Epithelial cell of esophagus (primary cell): Measurements from ENCODE around the gene DAB1.

Experiments used
- DNase-seq: peaks from one replicate; pipeline ENCODE4 v3.0.0; 2010; ENCODE audit warnings: low read depth
- H3K4me3 ChIP-seq: 2 replicates; pipeline ENCODE4 v1.5.1; 2011; ENCODE audit warnings: mild to moderate bottlenecking, low read length, control low read depth
- TF ChIP-seq, protein P1 (sequence below): IDR thresholded peaks from 2 replicates; pipeline ENCODE4 v1.5.1; 2011; ENCODE audit warnings: low read depth, mild to moderate bottlenecking, low read length, control low read depth, inconsistent platforms; ENCODE audit not compliant: insufficient read depth; ENCODE audit errors: missing control alignments

Gene DAB1

GRCh38 chr1:57418971-57419370 lies 4.9 kb downstream of the DAB1 start:
- no peak overlapping the region for H3K4me3 ChIP-seq
- no peak for DNase-seq
- TF ChIP-seq, protein P1, sequence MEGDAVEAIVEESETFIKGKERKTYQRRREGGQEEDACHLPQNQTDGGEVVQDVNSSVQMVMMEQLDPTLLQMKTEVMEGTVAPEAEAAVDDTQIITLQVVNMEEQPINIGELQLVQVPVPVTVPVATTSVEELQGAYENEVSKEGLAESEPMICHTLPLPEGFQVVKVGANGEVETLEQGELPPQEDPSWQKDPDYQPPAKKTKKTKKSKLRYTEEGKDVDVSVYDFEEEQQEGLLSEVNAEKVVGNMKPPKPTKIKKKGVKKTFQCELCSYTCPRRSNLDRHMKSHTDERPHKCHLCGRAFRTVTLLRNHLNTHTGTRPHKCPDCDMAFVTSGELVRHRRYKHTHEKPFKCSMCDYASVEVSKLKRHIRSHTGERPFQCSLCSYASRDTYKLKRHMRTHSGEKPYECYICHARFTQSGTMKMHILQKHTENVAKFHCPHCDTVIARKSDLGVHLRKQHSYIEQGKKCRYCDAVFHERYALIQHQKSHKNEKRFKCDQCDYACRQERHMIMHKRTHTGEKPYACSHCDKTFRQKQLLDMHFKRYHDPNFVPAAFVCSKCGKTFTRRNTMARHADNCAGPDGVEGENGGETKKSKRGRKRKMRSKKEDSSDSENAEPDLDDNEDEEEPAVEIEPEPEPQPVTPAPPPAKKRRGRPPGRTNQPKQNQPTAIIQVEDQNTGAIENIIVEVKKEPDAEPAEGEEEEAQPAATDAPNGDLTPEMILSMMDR: no peak

DNA sequence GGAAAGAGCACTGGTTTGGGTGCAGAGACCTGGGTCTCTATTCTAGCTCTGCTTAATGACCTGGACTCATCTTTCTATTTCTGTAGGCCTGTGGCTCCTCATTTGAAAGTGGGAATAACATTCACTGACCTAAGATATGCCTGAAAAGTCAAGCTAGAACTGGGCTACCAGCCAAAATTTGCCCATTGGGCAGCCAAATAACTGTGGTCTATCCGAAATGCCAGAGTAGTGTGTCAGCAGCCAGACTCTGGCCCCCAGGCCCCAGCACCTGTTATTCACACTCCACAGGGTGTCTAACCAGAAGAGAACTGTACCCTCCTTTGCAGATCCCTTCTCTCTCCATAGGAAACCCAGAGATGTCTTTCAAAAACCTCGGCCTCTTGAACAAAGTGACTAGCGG lies 12.6 kb downstream of the DAB1 start:
- DNase-seq: peak; percentile 40
- TF ChIP-seq, protein P1: no peak
- no peak overlapping the region for H3K4me3 ChIP-seq

GRCh38 chr1:57410508-57410907 lies 13.4 kb downstream of the DAB1 start:
- no peak overlapping the region for H3K4me3 ChIP-seq
- DNase-seq: no peak
- TF ChIP-seq, protein P1: no peak

DNA sequence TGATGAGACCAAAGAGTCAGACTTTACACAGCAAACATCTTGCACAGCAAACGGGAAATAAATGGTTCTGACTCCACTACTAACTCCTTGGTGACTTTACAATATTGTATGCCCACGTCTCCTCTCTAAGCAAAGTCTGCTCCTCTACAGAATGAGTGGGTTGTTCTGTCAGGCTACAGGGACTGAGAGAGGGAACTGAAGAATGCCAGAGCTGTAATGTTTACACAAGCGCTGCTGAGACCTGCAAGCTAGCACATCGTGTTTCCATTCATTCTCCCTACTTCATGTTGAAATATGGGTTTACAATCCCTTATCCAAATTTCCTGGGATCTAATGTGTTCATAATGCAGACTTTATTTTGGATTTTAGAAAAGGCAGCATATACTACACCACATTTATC lies 15.9 kb downstream of the DAB1 start:
- no peak for DNase-seq
- no peak overlapping the region for H3K4me3 ChIP-seq
- TF ChIP-seq, protein P1: no peak

DNA sequence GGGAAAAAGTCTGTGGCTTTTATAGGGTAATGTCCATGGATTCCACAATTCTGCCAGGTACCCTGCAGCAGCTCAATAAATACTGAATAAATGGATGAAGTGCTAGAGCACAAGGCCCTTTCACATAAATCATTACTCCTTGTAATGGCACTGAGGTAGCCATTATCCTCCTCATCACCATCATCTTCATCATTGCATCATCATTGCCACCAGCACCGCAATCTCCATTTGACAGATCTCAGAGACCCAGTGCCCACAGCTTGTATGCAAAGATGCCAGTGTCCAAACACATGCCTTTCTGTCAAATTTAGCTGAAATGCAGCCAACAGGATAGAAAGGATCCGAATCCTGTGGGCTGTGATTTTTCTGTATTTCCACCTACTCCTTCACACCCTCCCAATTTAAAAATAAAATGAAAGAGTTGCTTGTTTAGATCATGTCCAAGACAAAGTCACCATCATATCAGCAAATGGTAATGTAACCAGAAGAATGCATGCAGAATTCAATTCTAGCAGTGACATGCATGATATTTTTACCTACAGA lies 17.4 kb downstream of the DAB1 start:
- no peak for DNase-seq
- TF ChIP-seq, protein P1: no peak
- no peak overlapping the region for H3K4me3 ChIP-seq

- DNase-seq: no peak
- TF ChIP-seq, protein P1: no peak
Measured at GRCh38 chr1:57404884-57405283, 19.0 kb downstream of the DAB1 start.

DNA sequence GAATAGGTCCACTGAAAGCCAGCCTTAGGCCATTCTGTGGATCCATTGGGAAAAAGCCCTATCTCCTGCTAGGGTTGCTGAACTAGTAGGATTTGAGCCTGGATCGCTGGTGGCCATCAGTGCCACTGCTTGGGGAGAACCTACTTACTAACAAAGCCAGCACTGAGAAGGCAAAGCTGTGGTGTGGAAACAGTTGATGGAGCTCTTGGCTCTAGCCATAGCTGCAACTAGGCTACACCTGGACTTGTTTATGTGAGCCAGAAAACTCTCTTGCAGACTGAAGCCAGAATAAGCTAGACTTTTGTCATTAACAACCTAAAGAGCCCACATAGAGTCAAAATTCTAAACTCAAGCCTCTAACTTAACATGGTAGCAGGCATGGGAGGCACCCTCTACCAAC lies 20.7 kb downstream of the DAB1 start:
- no peak for DNase-seq

More at GRCh38 chr1:57404884-57405283, 19.0 kb downstream of the DAB1 start:
- H3K4me3 ChIP-seq: no peak overlapping the region

More for the DNA sequence above, 20.7 kb downstream of the DAB1 start:
- TF ChIP-seq, protein P1: no peak
- H3K4me3 ChIP-seq: no peak overlapping the region
